Measurements from ENCODE around the gene RABL6. TPM values are rescaled to one million over a fixed set of nuclear protein-coding genes. Genes with fewer than 3 reads are reported as not detected.
"Not testable (repeated sequence)": the region's sequence is repeated elsewhere in the genome, so short reads cannot be mapped to it uniquely, and the experiment has no call there.

The RABL6 gene
- total RNA-seq, 2 experiments from 2014 or later: 113 to 123 TPM

- no peak overlapping the region for H3K27ac Mint-ChIP-seq
- H3K4me3 Mint-ChIP-seq: no peak overlapping the region
- H3K36me3 Mint-ChIP-seq: no peaks in the 10 kb centered on the region
- no peak for ATAC-seq
- no peak for DNase-seq
- CTCF ChIA-PET: interaction anchor here (1.0 to 3.0 kb wide), 13 partner anchors 8 to 293 kb away, joined by 3 to 24 read pairs (median 6); partner anchors contain the start of genes ABCA2, LCN8, MAN1B1 and PAXX
- H3K9me3 Mint-ChIP-seq (ENCODE audit: low read depth): no peaks in the 10 kb centered on the region
- peaks cover 14% of the 10 kb centered on the region for H3K27me3 Mint-ChIP-seq
- H3K4me1 Mint-ChIP-seq: peaks cover 21% of the 10 kb centered on the region
Observed at GRCh38 chr9:136793086-136793946, 14.4 kb upstream of the RABL6 start.

- Mint-ChIP-seq H3K27ac (no peak overlapping the region), H3K36me3 (no peaks in the 10 kb centered on the region), H3K4me1 (peaks cover 12% of the 10 kb centered on the region), H3K4me3 (no peak overlapping the region), H3K9me3 (ENCODE audit: low read depth) (no peaks in the 10 kb centered on the region), H3K27me3 (peaks cover 14% of the 10 kb centered on the region)
- CTCF ChIA-PET: interaction anchor here (1.0 to 3.0 kb wide), 6 partner anchors 12 to 240 kb away, joined by 3 to 24 read pairs (median 5); partner anchors contain the start of genes ABCA2, LCN8 and RABL6
- no peak for DNase-seq
- no peak for ATAC-seq
Observed at GRCh38 chr9:136794281-136794999, 13.3 kb upstream of the RABL6 start.

- H3K36me3 Mint-ChIP-seq: no peaks in the 10 kb centered on the region
- H3K9me3 Mint-ChIP-seq (ENCODE audit: low read depth): no peaks in the 10 kb centered on the region
- CTCF ChIA-PET: interaction anchor here (3.0 kb wide), 1 partner anchor 12 kb away, joined by 24 read pairs; the partner anchor contains the start of gene RABL6
- no peak overlapping the region for H3K27ac Mint-ChIP-seq
- no peak overlapping the region for H3K4me3 Mint-ChIP-seq
- DNase-seq: no peak
- peaks cover 12% of the 10 kb centered on the region for H3K4me1 Mint-ChIP-seq
- ATAC-seq: no peak
- H3K27me3 Mint-ChIP-seq: peaks cover 14% of the 10 kb centered on the region
Observed at GRCh38 chr9:136795000-136795348, 12.8 kb upstream of the RABL6 start.

- Mint-ChIP-seq H3K36me3 (no peaks in the 10 kb centered on the region), H3K27me3 (peaks cover 19% of the 10 kb centered on the region), H3K4me1 (peaks cover 20% of the 10 kb centered on the region), H3K4me3 (no peak within 1 kb of the TSS), H3K27ac (no peak within 1 kb of the TSS), H3K9me3 (ENCODE audit: low read depth) (no peaks in the 10 kb centered on the region)
- CTCF ChIA-PET: interaction anchor here (0.6 kb wide), 1 partner anchor 271 kb away, joined by 5 read pairs; no protein-coding TSS in a partner anchor
- ATAC-seq (no peak), DNase-seq (no peak)
Observed at GRCh38 chr9:136796238-136796774, 11.4 kb upstream of the RABL6 start, which contains the start of gene CCDC183. TSS of gene CCDC183 (plus strand) at chr9:136796338. CDS start at chr9:136796398, 60 bp downstream.

GRCh38 chr9:136796775-136797347, 10.9 kb upstream of the RABL6 start:
- peaks cover 23% of the 10 kb centered on the region for H3K4me1 Mint-ChIP-seq

GRCh38 chr9:136798708-136799078, 9.1 kb upstream of the RABL6 start:
- CTCF ChIA-PET: interaction anchor here (1.4 kb wide), 1 partner anchor 11 kb away, joined by 5 read pairs; no protein-coding TSS in a partner anchor
- no peak overlapping the region for H3K4me3 Mint-ChIP-seq
- ATAC-seq: no peak

More at GRCh38 chr9:136796775-136797347, 10.9 kb upstream of the RABL6 start:
- H3K9me3 Mint-ChIP-seq (ENCODE audit: low read depth); H3K36me3 Mint-ChIP-seq; H3K27ac Mint-ChIP-seq; H3K4me3 Mint-ChIP-seq; CTCF ChIA-PET; ATAC-seq; DNase-seq: not testable (repeated sequence)
- peaks cover 22% of the 10 kb centered on the region for H3K27me3 Mint-ChIP-seq

GRCh38 chr9:136799079-136799853, 8.5 kb upstream of the RABL6 start:
- CTCF ChIA-PET: interaction anchor here (1.1 to 2.4 kb wide), 4 partner anchors 9 to 43 kb away, joined by 5 to 15 read pairs (median 6); partner anchors contain the start of genes AJM1 and TMEM141
- Mint-ChIP-seq H3K27me3 (peaks cover 27% of the 10 kb centered on the region), H3K4me3 (no peak overlapping the region), H3K27ac (no peak overlapping the region), H3K36me3 (no peaks in the 10 kb centered on the region), H3K9me3 (ENCODE audit: low read depth) (no peaks in the 10 kb centered on the region), H3K4me1 (peaks cover 19% of the 10 kb centered on the region)
- no peak for ATAC-seq
- DNase-seq: no peak

More at GRCh38 chr9:136798708-136799078, 9.1 kb upstream of the RABL6 start:
- Mint-ChIP-seq H3K27me3 (peaks cover 27% of the 10 kb centered on the region), H3K27ac (no peak overlapping the region), H3K4me1 (peaks cover 19% of the 10 kb centered on the region), H3K36me3 (no peaks in the 10 kb centered on the region), H3K9me3 (ENCODE audit: low read depth) (no peaks in the 10 kb centered on the region)
- DNase-seq: no peak

GRCh38 chr9:136799854-136800657, 7.7 kb upstream of the RABL6 start:
- H3K4me3 Mint-ChIP-seq: peak overlapping the region; percentile 72
- H3K4me1 Mint-ChIP-seq: peaks cover 19% of the 10 kb centered on the region
- no peaks in the 10 kb centered on the region for H3K36me3 Mint-ChIP-seq

GRCh38 chr9:136802321-136802720, 5.4 kb upstream of the RABL6 start:
- peaks cover 14% of the 10 kb centered on the region for H3K27me3 Mint-ChIP-seq
- DNase-seq (no peak), ATAC-seq (no peak)
- H3K9me3 Mint-ChIP-seq (ENCODE audit: low read depth): no peaks in the 10 kb centered on the region
- H3K36me3 Mint-ChIP-seq: peaks cover 3% of the 10 kb centered on the region
- H3K4me3 Mint-ChIP-seq: no peak overlapping the region
- no peak overlapping the region for H3K27ac Mint-ChIP-seq
- CTCF ChIA-PET: interaction anchor here (1.4 to 3.2 kb wide), 3 partner anchors 10 to 227 kb away, joined by 3 to 16 read pairs (median 8); partner anchors contain the start of gene TRAF2
- H3K4me1 Mint-ChIP-seq: peaks cover 32% of the 10 kb centered on the region

More at GRCh38 chr9:136799854-136800657, 7.7 kb upstream of the RABL6 start:
- Mint-ChIP-seq H3K9me3 (ENCODE audit: low read depth) (no peaks in the 10 kb centered on the region), H3K27me3 (peaks cover 27% of the 10 kb centered on the region), H3K27ac (no peak overlapping the region)
- DNase-seq: peak; percentile 92
- ATAC-seq: peak; percentile 82
- CTCF ChIA-PET: interaction anchor here (0.6 to 3.2 kb wide), 9 partner anchors 7 to 441 kb away, joined by 3 to 16 read pairs (median 5); partner anchors contain the start of genes ABCA2, AJM1, TMEM141 and TUBB4B

GRCh38 chr9:136803009-136803550, 4.7 kb upstream of the RABL6 start:
- H3K27ac Mint-ChIP-seq; DNase-seq; ATAC-seq; H3K9me3 Mint-ChIP-seq (ENCODE audit: low read depth); H3K4me3 Mint-ChIP-seq; H3K36me3 Mint-ChIP-seq: not testable (repeated sequence)
- H3K4me1 Mint-ChIP-seq: peaks cover 32% of the 10 kb centered on the region
- CTCF ChIA-PET: interaction anchor here (2.1 to 3.2 kb wide), 2 partner anchors 11 to 226 kb away, joined by 8 to 16 read pairs; no protein-coding TSS in a partner anchor
- peaks cover 13% of the 10 kb centered on the region for H3K27me3 Mint-ChIP-seq

Measured in activated CD8-positive, alpha-beta memory T cell treated with anti-CD3 and anti-CD28 coated beads, Interleukin-2, amount 10 ng/mL, durations not matched to agents 7 days and 5 days (primary cell).